Smooth muscle cell (in vitro differentiated cells): ENCODE measurements around the gene CNOT3. TPM values are rescaled to one million over a fixed set of nuclear protein-coding genes. Genes with fewer than 3 reads are reported as not detected.

Experiments used
- DNase-seq: peaks from one replicate; lab custom pipeline; 2025; ENCODE audit not compliant: unreplicated experiment; lab: John Stamatoyannopoulos, UW
- H2AFZ ChIP-seq: fragments of 200-600 bp; sonication (generic); 2 replicates; pipeline ENCODE4 v1.6.0; 2016; ENCODE audit warnings: antibody characterized with exemption, low read depth, mild to moderate bottlenecking
- H3F3A ChIP-seq: fragments of 200-600 bp; sonication (generic); 2 replicates; pipeline ENCODE4 v1.6.0; 2017; ENCODE audit warnings: antibody characterized with exemption, low read depth
- H3K27ac ChIP-seq: fragments of 200-600 bp; sonication (generic); 2 replicates; pipeline ENCODE4 v1.5.1; 2016; ENCODE audit warnings: low read depth, mild to moderate bottlenecking
- H3K27me3 ChIP-seq: fragments of 200-600 bp; sonication (generic); 2 replicates; pipeline ENCODE4 v1.6.1; 2016; ENCODE audit warnings: low read depth, mild to moderate bottlenecking
- H3K36me3 ChIP-seq: fragments of 200-600 bp; sonication (generic); 2 replicates; pipeline ENCODE4 v1.5.1; 2016; ENCODE audit warnings: low read depth
- H3K4me1 ChIP-seq: fragments of 200-600 bp; sonication (generic); 2 replicates; pipeline ENCODE4 v1.5.1; 2016; ENCODE audit warnings: low read depth
- H3K4me2 ChIP-seq: fragments of 200-600 bp; sonication (generic); 2 replicates; pipeline ENCODE4 v1.6.0; 2016; ENCODE audit warnings: mild to moderate bottlenecking
- H3K4me3 ChIP-seq: fragments of 200-600 bp; sonication (generic); 2 replicates; pipeline ENCODE4 v1.5.1; 2016; ENCODE audit warnings: mild to moderate bottlenecking
- H3K79me2 ChIP-seq: fragments of 200-600 bp; sonication (generic); 2 replicates; pipeline ENCODE4 v1.6.0; 2016; ENCODE audit warnings: low read depth, mild to moderate bottlenecking
- H3K9ac ChIP-seq: fragments of 200-600 bp; sonication (generic); 2 replicates; pipeline ENCODE4 v1.6.0; 2016; ENCODE audit warnings: low read depth
- H3K9me3 ChIP-seq: fragments of 200-600 bp; sonication (generic); replicated peaks from 2 replicates; pipeline ENCODE4 v1.5.1; 2016; ENCODE audit warnings: low read depth
- H4K20me1 ChIP-seq: fragments of 200-600 bp; sonication (generic); 2 replicates; pipeline ENCODE4 v1.6.0; 2016; ENCODE audit warnings: low read depth
- CTCF ChIP-seq: fragments of 200-600 bp; sonication (generic); IDR thresholded peaks from 2 replicates; pipeline ENCODE4 v1.5.1; 2017; ENCODE audit warnings: borderline replicate concordance, mild to moderate bottlenecking, antibody characterized with exemption; ENCODE audit not compliant: insufficient read depth, poor library complexity, severe bottlenecking
- WGBS: methylation state at CpG from one replicate; pipeline ENCODE4 v1.1.7; 2016; ENCODE audit warnings: low lambda C conversion rate; 5-methylcytosine and 5-hydroxymethylcytosine counted together
- polyA plus RNA-seq: library from polyadenylated mRNA; unstranded; fragments of >200 nt; fragmentation: Nextera tagmentation; extraction: Ambion mirVana; gene quantifications from 2 replicates; pipeline ENCODE4 v1.2.1, GENCODE V29; 2016
- total RNA-seq: library from RNA; depleted of rRNA; stranded (reverse); fragments of >200 nt; gene quantifications from 2 replicates; pipeline ENCODE4 v1.2.3, GENCODE V29; 2014

Gene CNOT3
- total and polyA plus RNA-seq, 2 experiments from 2014 or later: 12.4 to 31.4 TPM

- Histone ChIP-seq H3K36me3 (no peaks in the 10 kb centered on the region), H3K4me1 (peaks cover 18% of the 10 kb centered on the region), H3K4me3 (peak overlapping the region; percentile 72), H3K9me3 (no peaks in the 10 kb centered on the region), H3K27ac (no peak overlapping the region), H3F3A (peaks cover 50% of the 10 kb centered on the region), H2AFZ (no peak overlapping the region), H3K79me2 (peaks cover 61% of the 10 kb centered on the region), H4K20me1 (peaks cover 60% of the 10 kb centered on the region), H3K27me3 (no peaks in the 10 kb centered on the region), H3K9ac (peak overlapping the region; percentile 96), H3K4me2 (peak overlapping the region; percentile 89)
- no peak for TF ChIP-seq CTCF
- DNase-seq: no peak
- 62% methylated on average over 13 of the region's 13 CpGs for WGBS
These were observed 64.4 kb downstream of the CNOT3 start for GRCh38 chr19:54201980-54202379.

DNA sequence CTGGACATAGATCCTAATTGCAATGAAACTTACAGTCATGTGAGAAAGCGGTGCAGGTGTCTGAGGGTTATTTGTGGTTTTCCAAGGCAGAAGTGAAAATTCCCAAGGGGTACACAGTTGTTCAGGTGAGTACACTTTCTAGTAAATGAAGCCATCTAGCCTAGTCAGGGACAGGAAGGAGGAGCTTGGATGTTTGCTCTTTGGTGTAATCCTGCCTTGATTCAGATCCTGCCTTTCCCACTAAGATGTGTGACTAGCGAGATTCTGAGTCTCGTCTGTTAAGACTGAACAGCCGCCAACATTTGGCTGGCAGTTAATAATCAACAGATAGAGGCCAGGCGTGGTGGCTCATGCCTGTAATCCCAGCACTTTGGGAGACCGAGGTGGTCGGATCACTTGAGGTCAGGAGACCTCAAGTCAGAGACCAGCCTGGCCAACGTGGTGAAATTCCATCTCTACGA, 65.6 kb downstream of the CNOT3 start:
- no peak overlapping the region for H3K27ac ChIP-seq
- H3K4me2 ChIP-seq: peak overlapping the region; percentile 89
- WGBS: 50% methylated on average over 9 of the region's 9 CpGs
- peak overlapping the region; percentile 72 for H3K4me3 ChIP-seq
- peaks cover 61% of the 10 kb centered on the region for H3K79me2 ChIP-seq
- H3K9ac ChIP-seq: peak overlapping the region; percentile 96
- peaks cover 72% of the 10 kb centered on the region for H4K20me1 ChIP-seq
- no peak for DNase-seq
- H3K36me3 ChIP-seq: no peaks in the 10 kb centered on the region
- no peak overlapping the region for H2AFZ ChIP-seq
- H3K4me1 ChIP-seq: peaks cover 21% of the 10 kb centered on the region
- H3K9me3 ChIP-seq: no peaks in the 10 kb centered on the region
- no peak for TF ChIP-seq CTCF
- no peaks in the 10 kb centered on the region for H3K27me3 ChIP-seq
- H3F3A ChIP-seq: peaks cover 62% of the 10 kb centered on the region

GRCh38 chr19:54204767-54205468, 67.4 kb downstream of the CNOT3 start:
- H3K4me2 ChIP-seq: peak overlapping the region; percentile 6
- no peak overlapping the region for H3K4me3 ChIP-seq
- H2AFZ ChIP-seq: no peak overlapping the region
- no peak for TF ChIP-seq CTCF
- H3K27ac ChIP-seq: no peak overlapping the region
- peaks cover 61% of the 10 kb centered on the region for H3K79me2 ChIP-seq
- no peaks in the 10 kb centered on the region for H3K9me3 ChIP-seq
- DNase-seq: no peak
- H4K20me1 ChIP-seq: peaks cover 89% of the 10 kb centered on the region
- no peak overlapping the region for H3K9ac ChIP-seq
- no peaks in the 10 kb centered on the region for H3K27me3 ChIP-seq
- H3F3A ChIP-seq: peaks cover 71% of the 10 kb centered on the region
- H3K36me3 ChIP-seq: no peaks in the 10 kb centered on the region
- H3K4me1 ChIP-seq: peaks cover 24% of the 10 kb centered on the region
- WGBS: 98% methylated on average over 4 of the region's 4 CpGs

Other genes starting within 250 kb of the CNOT3 start
- 2.3 and 6.1 TPM in 2 replicates for gene CACNG7, start 228.5 kb upstream of the CNOT3 start, total RNA-seq
- 0.59 and 1.3 TPM in 2 replicates for gene CACNG7, start 228.5 kb upstream of the CNOT3 start, polyA plus RNA-seq
- 0.04 and 0.31 TPM in 2 replicates for gene CACNG8, start 174.8 kb upstream of the CNOT3 start, total RNA-seq
- 0.03 and 0.19 TPM in 2 replicates for gene CACNG8, start 174.8 kb upstream of the CNOT3 start, polyA plus RNA-seq
- gene CACNG6, start 146.1 kb upstream of the CNOT3 start, total RNA-seq: 0.13 TPM in 1 of 2 replicates, not detected in the other
- not detected in 2 replicates for gene CACNG6, start 146.1 kb upstream of the CNOT3 start, polyA plus RNA-seq
- not detected in 2 replicates for gene VSTM1, start 73.9 kb upstream of the CNOT3 start, total RNA-seq
- not detected in 2 replicates for gene VSTM1, start 73.9 kb upstream of the CNOT3 start, polyA plus RNA-seq
- gene TARM1, start 56.4 kb upstream of the CNOT3 start, total RNA-seq: not detected in 2 replicates
- not detected in 2 replicates for gene TARM1, start 56.4 kb upstream of the CNOT3 start, polyA plus RNA-seq
- 1.1 TPM in 1 of 2 replicates, not detected in the other for gene OSCAR, start 37.0 kb upstream of the CNOT3 start, total RNA-seq
- 0.90 and 1.7 TPM in 2 replicates for gene OSCAR, start 37.0 kb upstream of the CNOT3 start, polyA plus RNA-seq
- 9.5 and 29.8 TPM in 2 replicates for gene NDUFA3, start 34.9 kb upstream of the CNOT3 start, total RNA-seq
- gene NDUFA3, start 34.9 kb upstream of the CNOT3 start, polyA plus RNA-seq: 249 and 264 TPM in 2 replicates
- 14.2 and 17.1 TPM in 2 replicates for gene TFPT, start 22.1 kb upstream of the CNOT3 start, total RNA-seq
- 56.0 and 58.1 TPM in 2 replicates for gene TFPT, start 22.1 kb upstream of the CNOT3 start, polyA plus RNA-seq
- gene PRPF31, start 22.0 kb upstream of the CNOT3 start, total RNA-seq: 40.9 and 42.8 TPM in 2 replicates
- 77.1 and 81.2 TPM in 2 replicates for gene PRPF31, start 22.0 kb upstream of the CNOT3 start, polyA plus RNA-seq
- gene LENG1, start 22.0 kb downstream of the CNOT3 start, total RNA-seq: 3.2 and 10.9 TPM in 2 replicates
- 14.1 and 17.6 TPM in 2 replicates for gene LENG1, start 22.0 kb downstream of the CNOT3 start, polyA plus RNA-seq
- 5.9 and 7.3 TPM in 2 replicates for gene TMC4, start 35.4 kb downstream of the CNOT3 start, total RNA-seq
- 6.7 and 28.0 TPM in 2 replicates for gene TMC4, start 35.4 kb downstream of the CNOT3 start, polyA plus RNA-seq
- gene MBOAT7, start 51.8 kb downstream of the CNOT3 start, total RNA-seq: 76.8 and 110 TPM in 2 replicates
- 106 and 195 TPM in 2 replicates for gene MBOAT7, start 51.8 kb downstream of the CNOT3 start, polyA plus RNA-seq
- gene TSEN34, start 53.5 kb downstream of the CNOT3 start, total RNA-seq: 45.8 and 53.7 TPM in 2 replicates
- gene TSEN34, start 53.5 kb downstream of the CNOT3 start, polyA plus RNA-seq: 79.5 and 91.7 TPM in 2 replicates
- 1,047 and 1,149 TPM in 2 replicates for gene RPS9, start 63.1 kb downstream of the CNOT3 start, total RNA-seq
- 347 and 352 TPM in 2 replicates for gene RPS9, start 63.1 kb downstream of the CNOT3 start, polyA plus RNA-seq
- not detected in 2 replicates for gene LILRB3, start 85.2 kb downstream of the CNOT3 start, total RNA-seq
- gene LILRB3, start 85.2 kb downstream of the CNOT3 start, polyA plus RNA-seq: 0.06 and 0.70 TPM in 2 replicates
- gene LILRA6, start 105.0 kb downstream of the CNOT3 start, total RNA-seq: not detected in 2 replicates
- gene LILRA6, start 105.0 kb downstream of the CNOT3 start, polyA plus RNA-seq: not detected in 2 replicates
- not detected in 2 replicates for gene LILRB5, start 119.5 kb downstream of the CNOT3 start, total RNA-seq
- not detected in 2 replicates for gene LILRB5, start 119.5 kb downstream of the CNOT3 start, polyA plus RNA-seq
- not detected in 2 replicates for gene LILRB2, start 143.3 kb downstream of the CNOT3 start, total RNA-seq
- not detected in 2 replicates for gene LILRB2, start 143.3 kb downstream of the CNOT3 start, polyA plus RNA-seq
- gene LILRA5, start 175.4 kb downstream of the CNOT3 start, total RNA-seq: not detected in 2 replicates
- gene LILRA5, start 175.4 kb downstream of the CNOT3 start, polyA plus RNA-seq: not detected in 2 replicates
- not detected in 2 replicates for gene LILRA4, start 201.4 kb downstream of the CNOT3 start, total RNA-seq
- not detected in 2 replicates for gene LILRA4, start 201.4 kb downstream of the CNOT3 start, polyA plus RNA-seq
- not detected in 2 replicates for gene LAIR1, start 227.2 kb downstream of the CNOT3 start, total RNA-seq
- gene LAIR1, start 227.2 kb downstream of the CNOT3 start, polyA plus RNA-seq: not detected in 2 replicates